Mammary microvascular endothelial cell (primary cell): ENCODE data around the gene GIN1. TPM values are rescaled to one million over a fixed set of nuclear protein-coding genes. Genes with fewer than 3 reads are reported as not detected.

Experiments
- total RNA-seq: library from RNA; depleted of rRNA; stranded (reverse); fragments of >200 nt; gene quantifications from 2 replicates; pipeline ENCODE4 v1.2.3, GENCODE V29; 2015

Gene GIN1, protein sequence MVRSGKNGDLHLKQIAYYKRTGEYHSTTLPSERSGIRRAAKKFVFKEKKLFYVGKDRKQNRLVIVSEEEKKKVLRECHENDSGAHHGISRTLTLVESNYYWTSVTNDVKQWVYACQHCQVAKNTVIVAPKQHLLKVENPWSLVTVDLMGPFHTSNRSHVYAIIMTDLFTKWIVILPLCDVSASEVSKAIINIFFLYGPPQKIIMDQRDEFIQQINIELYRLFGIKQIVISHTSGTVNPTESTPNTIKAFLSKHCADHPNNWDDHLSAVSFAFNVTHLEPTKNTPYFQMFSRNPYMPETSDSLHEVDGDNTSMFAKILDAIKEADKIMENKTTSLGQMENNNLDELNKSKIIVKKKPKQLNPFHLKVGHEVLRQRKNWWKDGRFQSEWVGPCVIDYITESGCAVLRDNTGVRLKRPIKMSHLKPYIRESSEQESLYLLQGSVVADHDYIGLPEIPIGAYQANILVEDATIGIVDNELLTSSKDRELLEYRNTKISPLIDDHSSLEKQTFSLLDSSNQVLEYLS
- 3.7 and 5.0 TPM in 2 replicates for total RNA-seq

DNA sequence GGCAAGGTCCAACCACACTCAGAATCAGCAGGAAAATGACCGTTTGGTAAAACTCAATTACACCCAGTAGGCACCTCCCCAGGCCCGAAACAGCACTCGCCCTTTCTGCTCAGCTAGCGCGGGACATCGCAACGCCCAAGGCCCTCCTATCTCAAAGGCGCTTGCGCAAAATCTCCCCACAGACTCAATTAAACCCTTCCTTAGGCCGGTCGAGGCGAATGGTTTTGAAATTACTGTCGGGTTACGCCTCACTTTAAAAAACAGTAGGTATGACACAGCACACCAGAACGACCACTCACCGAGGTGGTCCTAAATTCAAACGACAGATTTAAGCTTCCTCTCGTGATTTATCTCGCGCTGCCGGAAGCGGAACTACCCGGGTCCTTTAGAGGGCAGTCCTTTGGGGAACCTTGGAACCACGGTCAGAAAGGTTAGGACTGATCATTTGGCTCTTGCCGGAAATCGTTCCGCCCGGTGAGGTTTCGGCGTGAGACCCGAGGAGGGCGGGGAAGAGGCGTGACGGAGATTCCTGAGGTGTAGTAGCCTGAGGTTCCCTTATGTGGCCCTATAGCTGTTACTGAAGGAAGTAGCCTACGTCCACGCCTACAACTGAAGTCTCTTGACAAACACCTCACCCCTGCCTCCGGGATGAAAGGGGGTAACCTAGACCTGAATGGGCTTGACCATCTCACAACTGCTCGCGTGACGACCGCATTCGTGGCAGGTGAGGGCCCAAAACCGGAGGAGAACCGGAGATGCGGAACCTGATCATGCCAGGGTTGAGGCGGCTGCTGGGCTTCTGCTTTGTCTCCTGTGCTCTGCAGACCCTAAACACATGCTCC is at the start of gene GIN1, which contains the start of gene PPIP5K2:
Gene GIN1 (minus strand): TSS at position 374 of the 842 bp plus-strand sequence. CDS start 11,431 bp downstream, outside the sequence.
Gene PPIP5K2 (plus strand): TSS at position 537 of the 842 bp plus-strand sequence. CDS start 9,289 bp downstream, outside the sequence.

Other genes with a start within 250 kb of the GIN1 start
- 30.8 and 35.2 TPM in 2 replicates for gene PPIP5K2, start 163 bp upstream of the GIN1 start, total RNA-seq
- 7.4 and 8.0 TPM in 2 replicates for gene MACIR, start 138.6 kb upstream of the GIN1 start, total RNA-seq